WI38 (cell line): ENCODE measurements around the gene LRTM1.

Experiments used
- H3K4me3 ChIP-seq: 2 replicates; pipeline ENCODE4 v1.5.1; 2011; ENCODE audit warnings: low read depth, mild to moderate bottlenecking, control low read depth, low read length
- TF ChIP-seq, protein P1 (sequence below): IDR thresholded peaks from 2 replicates; pipeline ENCODE4 v1.5.1; 2012; ENCODE audit warnings: low read depth, mild to moderate bottlenecking, control low read depth, low read length

LRTM1 gene

GRCh38 chr3:54965746-54966145 is 37.9 kb upstream of the LRTM1 start:
- TF ChIP-seq, protein P1, sequence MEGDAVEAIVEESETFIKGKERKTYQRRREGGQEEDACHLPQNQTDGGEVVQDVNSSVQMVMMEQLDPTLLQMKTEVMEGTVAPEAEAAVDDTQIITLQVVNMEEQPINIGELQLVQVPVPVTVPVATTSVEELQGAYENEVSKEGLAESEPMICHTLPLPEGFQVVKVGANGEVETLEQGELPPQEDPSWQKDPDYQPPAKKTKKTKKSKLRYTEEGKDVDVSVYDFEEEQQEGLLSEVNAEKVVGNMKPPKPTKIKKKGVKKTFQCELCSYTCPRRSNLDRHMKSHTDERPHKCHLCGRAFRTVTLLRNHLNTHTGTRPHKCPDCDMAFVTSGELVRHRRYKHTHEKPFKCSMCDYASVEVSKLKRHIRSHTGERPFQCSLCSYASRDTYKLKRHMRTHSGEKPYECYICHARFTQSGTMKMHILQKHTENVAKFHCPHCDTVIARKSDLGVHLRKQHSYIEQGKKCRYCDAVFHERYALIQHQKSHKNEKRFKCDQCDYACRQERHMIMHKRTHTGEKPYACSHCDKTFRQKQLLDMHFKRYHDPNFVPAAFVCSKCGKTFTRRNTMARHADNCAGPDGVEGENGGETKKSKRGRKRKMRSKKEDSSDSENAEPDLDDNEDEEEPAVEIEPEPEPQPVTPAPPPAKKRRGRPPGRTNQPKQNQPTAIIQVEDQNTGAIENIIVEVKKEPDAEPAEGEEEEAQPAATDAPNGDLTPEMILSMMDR: no peak

DNA sequence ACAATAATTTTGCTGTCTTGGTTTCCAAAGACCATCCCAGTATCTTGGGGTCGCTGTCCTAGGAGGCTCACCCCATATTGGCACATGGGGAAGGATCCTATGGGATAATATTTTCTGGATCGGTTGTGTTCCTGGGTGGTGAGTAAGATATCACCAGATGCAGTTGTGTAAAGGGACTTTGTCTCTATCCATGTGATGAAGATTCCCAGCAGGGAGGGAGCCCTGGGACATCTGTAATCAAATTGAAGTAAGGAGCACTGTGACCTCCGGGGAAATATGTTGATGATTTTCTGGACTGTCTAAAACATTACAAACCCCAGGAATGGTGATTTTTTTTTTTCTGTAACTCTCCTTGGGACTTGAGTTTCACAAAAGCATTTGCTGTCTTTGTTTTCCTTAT is 36.2 kb upstream of the LRTM1 start:
- TF ChIP-seq, protein P1: no peak
- H3K4me3 ChIP-seq: no peak overlapping the region

More at GRCh38 chr3:54965746-54966145, 37.9 kb upstream of the LRTM1 start:
- no peak overlapping the region for H3K4me3 ChIP-seq

- no peak overlapping the region for H3K4me3 ChIP-seq
- TF ChIP-seq, protein P1: no peak
These were observed 35.8 kb upstream of the LRTM1 start for GRCh38 chr3:54963641-54964040.

DNA sequence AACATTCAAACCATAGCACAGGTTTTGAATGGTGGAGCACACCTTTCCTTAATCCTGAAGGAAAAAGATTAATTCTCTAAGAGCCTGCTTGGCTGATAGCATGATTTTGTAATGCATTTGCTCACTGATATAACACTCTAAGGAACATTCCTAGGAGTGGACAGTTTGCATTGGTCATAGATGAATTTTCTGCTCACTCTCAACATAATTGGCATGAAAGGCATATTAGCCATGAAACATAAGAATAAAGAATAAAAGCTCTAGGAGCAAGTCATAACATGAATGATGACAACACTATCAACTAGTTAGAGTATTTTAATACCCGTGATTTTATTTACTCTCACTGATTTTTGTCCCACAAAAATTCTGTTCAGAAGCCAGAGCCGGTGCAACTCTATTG is 34.3 kb upstream of the LRTM1 start:
- TF ChIP-seq, protein P1: no peak
- no peak overlapping the region for H3K4me3 ChIP-seq

GRCh38 chr3:54960701-54961100 is 32.8 kb upstream of the LRTM1 start:
- H3K4me3 ChIP-seq: no peak overlapping the region
- TF ChIP-seq, protein P1: no peak

GRCh38 chr3:54960082-54960481 is 32.2 kb upstream of the LRTM1 start:
- no peak overlapping the region for H3K4me3 ChIP-seq
- TF ChIP-seq, protein P1: no peak

DNA sequence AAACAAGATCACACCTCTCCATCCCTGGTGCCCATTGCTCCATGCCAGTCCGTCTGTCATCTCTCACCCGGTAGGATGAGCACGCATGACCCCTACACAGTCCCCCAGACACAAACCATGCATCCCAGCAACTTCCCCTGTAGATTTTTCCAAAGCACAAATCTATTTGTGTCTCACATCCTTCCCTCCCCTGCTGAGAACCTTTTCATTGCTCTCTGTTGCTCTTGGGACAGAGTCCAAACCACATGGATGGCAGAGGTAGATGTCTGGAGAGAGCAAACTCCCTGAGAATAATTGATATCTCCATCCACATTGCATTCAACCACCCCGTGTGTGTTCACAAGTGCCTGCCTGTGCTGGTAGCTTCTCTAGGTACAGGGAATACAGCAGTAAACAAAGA is 29.9 kb upstream of the LRTM1 start:
- no peak overlapping the region for H3K4me3 ChIP-seq
- TF ChIP-seq, protein P1: no peak
